ENCODE measurements around the gene RRP1. TPM values are rescaled to one million over a fixed set of nuclear protein-coding genes. Genes with fewer than 3 reads are reported as not detected.

The RRP1 gene
- total RNA-seq, 2 experiments from 2014 or later, result 50.3 to 55.0 TPM

DNA sequence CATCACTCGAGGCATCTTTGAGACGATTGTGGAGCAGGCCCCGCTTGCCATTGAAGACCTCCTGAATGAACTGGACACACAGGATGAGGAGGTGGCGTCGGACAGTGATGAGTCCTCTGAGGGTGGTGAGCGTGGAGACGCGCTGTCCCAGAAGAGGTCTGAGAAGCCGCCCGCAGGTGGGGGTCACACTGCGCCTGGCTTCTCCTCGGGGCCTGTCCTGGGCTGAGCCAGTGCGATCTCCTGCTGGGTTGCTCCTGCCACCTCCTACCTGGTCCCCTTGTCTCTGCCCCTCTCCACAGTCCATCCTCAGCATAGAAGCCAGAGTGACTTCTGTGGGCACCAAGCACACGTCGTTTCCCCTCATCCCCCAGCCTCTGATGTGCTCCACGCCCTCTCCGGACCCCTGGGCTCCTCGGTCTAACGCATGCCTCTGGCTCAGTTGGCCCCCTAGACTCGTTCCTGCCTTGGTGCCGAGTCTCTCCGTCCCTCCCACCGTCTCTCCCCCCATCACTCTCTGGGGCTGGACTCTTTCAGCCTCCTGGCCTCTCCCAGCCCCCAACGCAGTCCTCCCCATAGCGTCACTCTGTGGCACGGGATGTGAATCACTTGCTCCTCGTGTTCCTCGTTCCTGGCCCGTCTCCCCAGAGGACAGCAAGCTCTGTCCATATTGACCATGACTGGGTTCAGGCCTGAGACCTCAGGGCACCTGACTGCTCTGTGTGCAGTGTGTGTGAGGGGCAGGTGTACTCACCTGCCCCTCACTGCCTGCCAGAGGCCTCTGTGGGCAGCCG, 8.7 kb downstream of the RRP1 start:
- POLR2A ChIA-PET, result no interaction called here
- no peaks in the 10 kb centered on the region for H3K9me2 ChIP-seq (ENCODE audit: insufficient read depth, low read length)
- no peak for TF ChIP-seq EZH2phosphoT487 (IDR thresholded peaks at IDR 0.05; ENCODE audit: borderline replicate concordance, low read depth, low read length)
- TF ChIP-seq, protein P1, sequence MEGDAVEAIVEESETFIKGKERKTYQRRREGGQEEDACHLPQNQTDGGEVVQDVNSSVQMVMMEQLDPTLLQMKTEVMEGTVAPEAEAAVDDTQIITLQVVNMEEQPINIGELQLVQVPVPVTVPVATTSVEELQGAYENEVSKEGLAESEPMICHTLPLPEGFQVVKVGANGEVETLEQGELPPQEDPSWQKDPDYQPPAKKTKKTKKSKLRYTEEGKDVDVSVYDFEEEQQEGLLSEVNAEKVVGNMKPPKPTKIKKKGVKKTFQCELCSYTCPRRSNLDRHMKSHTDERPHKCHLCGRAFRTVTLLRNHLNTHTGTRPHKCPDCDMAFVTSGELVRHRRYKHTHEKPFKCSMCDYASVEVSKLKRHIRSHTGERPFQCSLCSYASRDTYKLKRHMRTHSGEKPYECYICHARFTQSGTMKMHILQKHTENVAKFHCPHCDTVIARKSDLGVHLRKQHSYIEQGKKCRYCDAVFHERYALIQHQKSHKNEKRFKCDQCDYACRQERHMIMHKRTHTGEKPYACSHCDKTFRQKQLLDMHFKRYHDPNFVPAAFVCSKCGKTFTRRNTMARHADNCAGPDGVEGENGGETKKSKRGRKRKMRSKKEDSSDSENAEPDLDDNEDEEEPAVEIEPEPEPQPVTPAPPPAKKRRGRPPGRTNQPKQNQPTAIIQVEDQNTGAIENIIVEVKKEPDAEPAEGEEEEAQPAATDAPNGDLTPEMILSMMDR (conservative IDR thresholded peaks at IDR 0.05; ENCODE audit: low read length), result no peak
- H3K4me1 ChIP-seq (ENCODE audit: insufficient read depth, low read length, poor library complexity, severe bottlenecking), result no peaks in the 10 kb centered on the region
- CTCF ChIA-PET (ENCODE audit: unreplicated experiment), result interaction anchor here (0.8 kb wide), 1 partner anchor 9 kb away, joined by 3 read pairs; no protein-coding TSS in a partner anchor
- intact Hi-C loops (cut with micrococcal nuclease; ENCODE audit: unreplicated experiment), result no loop called here
- no TSS peak for BruUV-seq (replicated peaks)
- H4K20me1 ChIP-seq (ENCODE audit: insufficient read depth, low read length), result no peaks in the 10 kb centered on the region; the same call in 1 of the 2 replicates
- H3K27ac ChIP-seq (ENCODE audit: low read depth, low read length, poor library complexity, severe bottlenecking), result no peak overlapping the region
- H2AFZ ChIP-seq (ENCODE audit: low read length), result no peak overlapping the region
- H3K4me2 ChIP-seq (ENCODE audit: low read length), result no peak overlapping the region
- no peaks in the 10 kb centered on the region for H3K79me2 ChIP-seq (ENCODE audit: insufficient read depth, low read depth, low read length)
- peaks cover 100% of the 10 kb centered on the region for H3K36me3 ChIP-seq (ENCODE audit: insufficient read depth, low read length)
- H3K9me3 ChIP-seq (ENCODE audit: low read length), result no peaks in the 10 kb centered on the region
- DNase-seq (ENCODE audit: low spot score), result no peak
- H3K4me3 ChIP-seq (ENCODE audit: low read depth, low read length, poor library complexity, severe bottlenecking), result no peak overlapping the region

DNA sequence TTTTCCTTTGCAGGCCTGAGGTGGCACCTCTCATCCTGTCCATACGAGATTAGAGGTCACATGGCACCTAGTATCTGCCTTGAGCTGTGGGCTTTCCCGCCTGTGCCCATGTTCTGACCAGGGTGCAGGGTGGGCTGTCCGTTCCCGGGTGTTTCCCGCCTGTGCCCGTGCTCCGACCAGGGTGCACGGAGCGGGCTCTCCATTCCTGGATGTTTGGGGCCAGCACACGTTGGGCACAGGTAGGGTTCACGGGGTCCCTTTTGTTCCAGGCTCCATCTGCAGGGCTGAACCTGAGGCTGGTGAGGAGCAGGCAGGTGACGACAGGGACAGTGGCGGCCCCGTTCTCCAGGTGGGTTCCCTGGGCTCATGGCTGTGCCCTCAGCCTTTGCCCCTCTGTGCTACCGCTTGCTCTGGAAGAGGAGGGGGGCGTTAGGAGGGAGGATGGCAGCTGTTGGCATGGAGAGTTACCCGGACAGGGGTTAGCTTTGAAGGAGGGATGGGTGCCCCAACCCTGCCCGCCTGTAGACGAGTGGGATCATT, 10.0 kb downstream of the RRP1 start:
- Histone ChIP-seq H3K4me3 (ENCODE audit: low read depth, low read length, poor library complexity, severe bottlenecking) (no peak overlapping the region), H3K79me2 (ENCODE audit: insufficient read depth, low read depth, low read length) (no peaks in the 10 kb centered on the region), H3K9me2 (ENCODE audit: insufficient read depth, low read length) (no peaks in the 10 kb centered on the region), H3K4me1 (ENCODE audit: insufficient read depth, low read length, poor library complexity, severe bottlenecking) (peaks cover 4% of the 10 kb centered on the region), H2AFZ (ENCODE audit: low read length) (no peak overlapping the region), H3K36me3 (ENCODE audit: insufficient read depth, low read length) (peaks cover 100% of the 10 kb centered on the region), H4K20me1 (ENCODE audit: insufficient read depth, low read length) (no peaks in the 10 kb centered on the region; the same call in 1 of the 2 replicates), H3K9me3 (ENCODE audit: low read length) (no peaks in the 10 kb centered on the region), H3K4me2 (ENCODE audit: low read length) (no peak overlapping the region), H3K27ac (ENCODE audit: low read depth, low read length, poor library complexity, severe bottlenecking) (no peak overlapping the region)
- BruUV-seq (replicated peaks), result no TSS peak
- ChIA-PET CTCF (ENCODE audit: unreplicated experiment) (no interaction called here), POLR2A (no interaction called here)
- intact Hi-C loops (cut with micrococcal nuclease; ENCODE audit: unreplicated experiment), result no loop called here
- no peak for DNase-seq (ENCODE audit: low spot score)
- TF ChIP-seq EZH2phosphoT487 (IDR thresholded peaks at IDR 0.05; ENCODE audit: borderline replicate concordance, low read depth, low read length), result no peak
- TF ChIP-seq, protein P1 (conservative IDR thresholded peaks at IDR 0.05; ENCODE audit: low read length), result no peak

DNA sequence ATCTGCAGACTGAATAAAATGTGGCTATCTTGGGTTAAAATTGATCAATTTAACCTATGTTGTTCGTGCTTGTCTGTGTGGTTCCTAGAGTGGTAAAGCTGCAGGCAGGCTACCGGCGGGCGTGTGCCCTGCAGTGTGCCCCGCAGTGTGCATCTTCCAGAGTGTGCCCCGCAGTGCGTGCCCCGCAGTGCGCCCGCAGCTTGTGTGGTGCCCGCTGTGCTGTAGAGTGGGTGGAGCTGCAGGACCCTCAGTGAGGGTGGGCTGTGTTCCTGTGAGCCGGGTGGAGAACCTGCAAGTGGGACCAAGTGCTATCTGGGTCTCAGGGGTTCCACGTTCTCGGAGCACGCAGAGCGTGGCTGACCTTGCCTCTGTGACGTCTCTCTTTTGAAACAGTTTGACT, 10.7 kb downstream of the RRP1 start:
- H3K9me3 ChIP-seq (ENCODE audit: low read length), result no peaks in the 10 kb centered on the region
- no peaks in the 10 kb centered on the region for H3K79me2 ChIP-seq (ENCODE audit: insufficient read depth, low read depth, low read length)
- BruUV-seq (replicated peaks), result no TSS peak
- no peak overlapping the region for H3K27ac ChIP-seq (ENCODE audit: low read depth, low read length, poor library complexity, severe bottlenecking)
- no peaks in the 10 kb centered on the region; the same call in 1 of the 2 replicates for H4K20me1 ChIP-seq (ENCODE audit: insufficient read depth, low read length)
- H3K4me1 ChIP-seq (ENCODE audit: insufficient read depth, low read length, poor library complexity, severe bottlenecking), result peaks cover 12% of the 10 kb centered on the region
- H3K9me2 ChIP-seq (ENCODE audit: insufficient read depth, low read length), result no peaks in the 10 kb centered on the region
- ChIA-PET CTCF (ENCODE audit: unreplicated experiment) (no interaction called here), POLR2A (no interaction called here)
- intact Hi-C loops (cut with micrococcal nuclease; ENCODE audit: unreplicated experiment), result no loop called here
- TF ChIP-seq, protein P1 (conservative IDR thresholded peaks at IDR 0.05; ENCODE audit: low read length), result no peak
- no peak for TF ChIP-seq EZH2phosphoT487 (IDR thresholded peaks at IDR 0.05; ENCODE audit: borderline replicate concordance, low read depth, low read length)
- H2AFZ ChIP-seq (ENCODE audit: low read length), result no peak overlapping the region
- no peak overlapping the region for H3K4me3 ChIP-seq (ENCODE audit: low read depth, low read length, poor library complexity, severe bottlenecking)
- H3K36me3 ChIP-seq (ENCODE audit: insufficient read depth, low read length), result peaks cover 98% of the 10 kb centered on the region
- no peak for DNase-seq (ENCODE audit: low spot score)
- H3K4me2 ChIP-seq (ENCODE audit: low read length), result no peak overlapping the region

Data from OCI-LY7 (cell line).